GM12892 (cell line): ENCODE measurements around the gene EPHA6.
"Not testable (repeated sequence)": the region's sequence is repeated elsewhere in the genome, so short reads cannot be mapped to it uniquely, and the experiment has no call there.

Source experiments
- DNase-seq: peaks from one replicate; pipeline ENCODE4 v3.0.0; 2011; ENCODE audit not compliant: insufficient read length
- FAIRE-seq: peaks from 2 replicates; lab custom pipeline; 2011; peaks lifted over from hg19 to GRCh38; lab: Jason Lieb, UNC
- POLR2A ChIP-seq: IDR thresholded peaks from 2 replicates; pipeline ENCODE4 v1.6.1; 2011; ENCODE audit warnings: low read depth, low read length, control low read depth
- POLR2AphosphoS5 ChIP-seq: IDR thresholded peaks from 2 replicates; pipeline ENCODE4 v1.6.1; 2011; ENCODE audit warnings: low read depth, low read length, control low read depth
- TAF1 ChIP-seq: IDR thresholded peaks from 2 replicates; pipeline ENCODE4 v1.6.1; 2011; ENCODE audit warnings: low read depth, mild to moderate bottlenecking, control low read depth, low read length, borderline replicate concordance

Gene EPHA6

GRCh38 chr3:96958856-96959255 is 144.5 kb downstream of the EPHA6 start:
- DNase-seq, result no peak
- FAIRE-seq, result no peak
- no peak for TF ChIP-seq POLR2AphosphoS5
- TF ChIP-seq POLR2A, result no peak
- TF ChIP-seq TAF1, result no peak

GRCh38 chr3:96959474-96959873 is 145.1 kb downstream of the EPHA6 start:
- no peak for TF ChIP-seq POLR2A
- TF ChIP-seq POLR2AphosphoS5, result no peak
- no peak for TF ChIP-seq TAF1
- DNase-seq, result no peak
- FAIRE-seq, result no peak

- DNase-seq (no peak), FAIRE-seq (no peak)
Observed at GRCh38 chr3:96959901-96960641, 145.7 kb downstream of the EPHA6 start.

GRCh38 chr3:96960661-96961330 is 146.4 kb downstream of the EPHA6 start:
- DNase-seq (no peak), FAIRE-seq (no peak)
- TF ChIP-seq POLR2AphosphoS5 (no peak), TAF1 (no peak), POLR2A (no peak)

More at GRCh38 chr3:96959901-96960641, 145.7 kb downstream of the EPHA6 start:
- TF ChIP-seq POLR2A (no peak), POLR2AphosphoS5 (no peak), TAF1 (no peak)

GRCh38 chr3:96961576-96961975 is 147.2 kb downstream of the EPHA6 start:
- FAIRE-seq (no peak), DNase-seq (no peak)
- TF ChIP-seq POLR2AphosphoS5 (no peak), POLR2A (no peak), TAF1 (no peak)

- no peak for FAIRE-seq
- DNase-seq, result no peak
- TF ChIP-seq POLR2A (no peak), POLR2AphosphoS5 (no peak)
Observed at GRCh38 chr3:96966181-96966929, 152.0 kb downstream of the EPHA6 start.

GRCh38 chr3:96970211-96970610 is 155.8 kb downstream of the EPHA6 start:
- no peak for DNase-seq
- TF ChIP-seq POLR2AphosphoS5 (no peak), POLR2A (no peak), TAF1 (no peak)
- no peak for FAIRE-seq

- TF ChIP-seq POLR2A, result no peak
- no peak for TF ChIP-seq TAF1
- TF ChIP-seq POLR2AphosphoS5, result no peak
- DNase-seq (no peak), FAIRE-seq (no peak)
Observed at GRCh38 chr3:96977671-96978070, 163.3 kb downstream of the EPHA6 start.

- not testable (repeated sequence) for DNase-seq, FAIRE-seq
Observed at GRCh38 chr3:96983716-96984115, 169.3 kb downstream of the EPHA6 start.

- TF ChIP-seq TAF1, result no peak
- no peak for TF ChIP-seq POLR2A
- no peak for TF ChIP-seq POLR2AphosphoS5
- FAIRE-seq, result no peak
- DNase-seq, result no peak
Observed at GRCh38 chr3:96986241-96986640, 171.8 kb downstream of the EPHA6 start.

- no peak for FAIRE-seq
- TF ChIP-seq POLR2A, result no peak
- no peak for TF ChIP-seq TAF1
- TF ChIP-seq POLR2AphosphoS5, result no peak
- no peak for DNase-seq
Observed at GRCh38 chr3:96991231-96991630, 176.8 kb downstream of the EPHA6 start.
